ENCODE data around the gene IQSEC1. TPM values are rescaled to one million over a fixed set of nuclear protein-coding genes. Genes with fewer than 3 reads are reported as not detected.

Gene IQSEC1
- polyA plus RNA-seq, 2 of the 4 experiments (the other 2 are of a cell fraction) = 3.7 to 10.7 TPM

- ATAC-seq = no peak
- DNase-seq (ENCODE audit: low read depth in 1 of 2, low spot score in 1 of 2) = no peak
- H3K4me3 ChIP-seq = no peak overlapping the region
- no peak overlapping the region for H3K27ac ChIP-seq
- no peak overlapping the region for H3K4me2 ChIP-seq
- no peak for TF ChIP-seq SREBF2 (IDR thresholded peaks at IDR 0.05)
- TF ChIP-seq CBX8 (IDR thresholded peaks at IDR 0.05) = no peak
- no peak for TF ChIP-seq CEBPB (IDR thresholded peaks at IDR 0.05)
- no peak for TF ChIP-seq REST (IDR thresholded peaks at IDR 0.05)
- TF ChIP-seq RFX5 (IDR thresholded peaks at IDR 0.05) = no peak
- TF ChIP-seq EHF (CRISPR knock-in tag; IDR thresholded peaks at IDR 0.05) = no peak
- no peak for TF ChIP-seq PBX3 (IDR thresholded peaks at IDR 0.05)
- no peak for TF ChIP-seq ATOH8 (CRISPR knock-in tag; IDR thresholded peaks at IDR 0.05; ENCODE audit: low read depth)
- TF ChIP-seq HEYL (CRISPR knock-in tag; IDR thresholded peaks at IDR 0.05) = no peak
- no peak for TF ChIP-seq MAZ (IDR thresholded peaks at IDR 0.05; ENCODE audit: borderline replicate concordance, low read depth, low read length)
- no peak for TF ChIP-seq JUNB (IDR thresholded peaks at IDR 0.05)
- TF ChIP-seq ZSCAN20 (CRISPR knock-in tag; IDR thresholded peaks at IDR 0.05) = no peak
- no peak for TF ChIP-seq NPAS2 (CRISPR knock-in tag; IDR thresholded peaks at IDR 0.05; ENCODE audit: borderline replicate concordance)
- TF ChIP-seq HOXA7 (CRISPR knock-in tag; IDR thresholded peaks at IDR 0.05) = no peak
- no peak for TF ChIP-seq TFCP2L1 (CRISPR knock-in tag; IDR thresholded peaks at IDR 0.05)
- TF ChIP-seq FOSL2 (IDR thresholded peaks at IDR 0.05) = no peak
- TF ChIP-seq FOSL2 (CRISPR knock-in tag; IDR thresholded peaks at IDR 0.05) = no peak
- no peak for TF ChIP-seq FOSB (CRISPR knock-in tag; IDR thresholded peaks at IDR 0.05)
- no peak for TF ChIP-seq HDAC2 (IDR thresholded peaks at IDR 0.05)
- no peak for TF ChIP-seq BHLHE40 (IDR thresholded peaks at IDR 0.05; ENCODE audit: low read depth, low read length)
- ChIA-PET POLR2A (no interaction called here), CTCF (interaction anchor here (0.9 to 1.7 kb wide), 6 partner anchors 16 to 83 kb away, joined by 3 to 5 read pairs (median 3); no protein-coding TSS in a partner anchor)
- H3K9me3 ChIP-seq = no peaks in the 10 kb centered on the region
- 96% methylated on average over 9 of the region's 15 CpGs for WGBS (ENCODE audit: missing lambda C conversion rate)
- no peaks in the 10 kb centered on the region for H3K4me1 ChIP-seq
- FAIRE-seq = no peak
Measured at GRCh38 chr3:12911881-12912415, 161.3 kb downstream of the IQSEC1 start.

GRCh38 chr3:12910356-12911099 is 162.7 kb downstream of the IQSEC1 start:
- Histone ChIP-seq H3K4me3 (no peak overlapping the region), H3K4me2 (no peak overlapping the region), H3K9me3 (no peaks in the 10 kb centered on the region), H3K4me1 (no peaks in the 10 kb centered on the region), H3K27ac (no peak overlapping the region)
- DNase-seq (ENCODE audit: low read depth in 1 of 2, low spot score in 1 of 2) = no peak
- CTCF ChIA-PET = interaction anchor here (0.9 to 1.7 kb wide), 4 partner anchors 18 to 69 kb away, joined by 3 to 5 read pairs (median 4); partner anchors contain the start of gene RPL32
- POLR2A ChIA-PET = no interaction called here
- no peak for ATAC-seq
- 89% methylated on average over 8 of the region's 8 CpGs for WGBS (ENCODE audit: missing lambda C conversion rate)
- FAIRE-seq = no peak
- TF ChIP-seq CEBPB (IDR thresholded peaks at IDR 0.05) (no peak), HEYL (CRISPR knock-in tag; IDR thresholded peaks at IDR 0.05) (no peak)

Measured in A549 (cell line).